Suprapubic skin (tissue), 4 donors: ENCODE results near the gene PLCB1.

Experiments used
- POLR2A ChIP-seq, 2 donors: fragments of 450-650 bp; IDR thresholded peaks; one replicate each; pipeline ENCODE4 v1.6.1; 2017; ENCODE audit warnings: antibody characterized with exemption in 2 of 2, mild to moderate bottlenecking in 2 of 2, moderate library complexity in 2 of 2
- POLR2AphosphoS5 ChIP-seq, 3 donors: sonication (generic); formaldehyde crosslinking; IDR thresholded peaks; one replicate each; pipeline ENCODE4 v1.6.1; 2017; ENCODE audit warnings: antibody characterized with exemption in 3 of 3
- TF ChIP-seq, protein P1 (sequence below), 2 donors: fragments of 200-600 bp in 1 of 2; fragments of 450-650 bp in 1 of 2; sonication (generic) in 1 of 2; IDR thresholded peaks; one replicate each; pipeline ENCODE4 v1.5.1; 2016 to 2019; ENCODE audit warnings: antibody characterized with exemption in 2 of 2, mild to moderate bottlenecking in 1 of 2, moderate library complexity in 1 of 2

DNA sequence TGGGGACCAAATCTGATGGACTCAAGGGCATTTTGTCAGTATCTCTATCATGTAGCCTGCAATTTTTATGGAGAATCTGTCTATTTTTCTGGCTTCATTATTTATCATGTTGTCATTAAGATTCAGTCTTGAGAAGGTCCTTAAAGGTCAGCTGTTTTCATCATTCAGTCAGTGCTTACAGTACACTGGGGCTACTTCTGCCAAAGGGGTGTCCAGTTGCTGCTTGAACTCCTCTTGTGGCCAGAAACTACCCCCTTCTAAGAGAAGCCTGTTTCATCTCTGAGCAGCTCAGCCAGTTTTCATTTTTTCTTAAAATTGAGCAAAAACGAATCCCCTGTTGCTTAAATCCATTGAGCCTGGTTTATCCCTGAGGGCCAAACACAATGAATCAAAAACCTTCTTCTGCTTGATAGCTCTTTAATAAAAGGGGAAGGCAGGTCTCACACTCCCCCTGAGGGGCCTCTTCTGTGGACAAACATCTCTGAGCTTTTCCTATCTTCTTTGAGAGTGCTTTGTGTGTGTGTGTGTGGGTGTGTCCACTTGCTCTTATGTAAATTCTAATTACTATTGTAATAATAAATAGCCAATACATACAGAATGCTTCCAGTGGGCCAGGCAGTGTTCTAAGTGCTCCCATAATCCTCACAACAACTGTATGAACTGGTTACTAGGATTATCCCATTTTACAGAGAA is 172.2 kb downstream of the PLCB1 start:
- TF ChIP-seq POLR2A (IDR thresholded peaks at IDR 0.05) (no peak), POLR2AphosphoS5 (IDR thresholded peaks at IDR 0.05) (no peak)
- TF ChIP-seq, protein P1, sequence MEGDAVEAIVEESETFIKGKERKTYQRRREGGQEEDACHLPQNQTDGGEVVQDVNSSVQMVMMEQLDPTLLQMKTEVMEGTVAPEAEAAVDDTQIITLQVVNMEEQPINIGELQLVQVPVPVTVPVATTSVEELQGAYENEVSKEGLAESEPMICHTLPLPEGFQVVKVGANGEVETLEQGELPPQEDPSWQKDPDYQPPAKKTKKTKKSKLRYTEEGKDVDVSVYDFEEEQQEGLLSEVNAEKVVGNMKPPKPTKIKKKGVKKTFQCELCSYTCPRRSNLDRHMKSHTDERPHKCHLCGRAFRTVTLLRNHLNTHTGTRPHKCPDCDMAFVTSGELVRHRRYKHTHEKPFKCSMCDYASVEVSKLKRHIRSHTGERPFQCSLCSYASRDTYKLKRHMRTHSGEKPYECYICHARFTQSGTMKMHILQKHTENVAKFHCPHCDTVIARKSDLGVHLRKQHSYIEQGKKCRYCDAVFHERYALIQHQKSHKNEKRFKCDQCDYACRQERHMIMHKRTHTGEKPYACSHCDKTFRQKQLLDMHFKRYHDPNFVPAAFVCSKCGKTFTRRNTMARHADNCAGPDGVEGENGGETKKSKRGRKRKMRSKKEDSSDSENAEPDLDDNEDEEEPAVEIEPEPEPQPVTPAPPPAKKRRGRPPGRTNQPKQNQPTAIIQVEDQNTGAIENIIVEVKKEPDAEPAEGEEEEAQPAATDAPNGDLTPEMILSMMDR (IDR thresholded peaks at IDR 0.05), result no peak
